Skin epidermis (tissue), 12 donors: Measurements from ENCODE around the gene HOXA6.

Experiments used
- H3K27ac ChIP-seq, 21 experiments: fragments of 200-600 bp; sonication (generic) in 11 of 21; one replicate each; pipeline ENCODE4 v1.5.0; 2020; ENCODE audit warnings: mild to moderate bottlenecking in 3 of 21, inconsistent platforms in 2 of 21, moderate library complexity in 2 of 21
- H3K4me3 ChIP-seq, 7 experiments: fragments of 200-600 bp; sonication (generic) in 2 of 7; one replicate each; pipeline ENCODE4 v1.5.0; 2020; ENCODE audit warnings: inconsistent platforms in 2 of 7, mild to moderate bottlenecking in 2 of 7, moderate library complexity in 1 of 7

The HOXA6 gene

GRCh38 chr7:27185854-27186667, 38.5 kb upstream of the HOXA6 start:
- Histone ChIP-seq H3K27ac (peak overlapping the region in 7 of 21 experiments; percentile 34 to 81 (median 75)), H3K4me3 (peak overlapping the region in 2 of 7 experiments; percentile 43 to 48)

GRCh38 chr7:27185013-27185853, 37.7 kb upstream of the HOXA6 start, which contains the start of gene HOXA11:
Gene HOXA11, minus strand, starts transcription at chr7:27185232. Its CDS starts 88 bp downstream, at chr7:27185144.
- peak within 1 kb of the TSS in 10 of 21 experiments; percentile 21 to 81 (median 74) for H3K27ac ChIP-seq
- H3K4me3 ChIP-seq = peak within 1 kb of the TSS; percentile 16 to 48 (median 41)

- Histone ChIP-seq H3K4me3 (peak overlapping the region; percentile 16 to 48 (median 41)), H3K27ac (peak overlapping the region in 10 of 21 experiments; percentile 21 to 81 (median 74))
Observed at GRCh38 chr7:27184337-27185012, 36.9 kb upstream of the HOXA6 start.

- Histone ChIP-seq H3K27ac (peak overlapping the region in 10 of 21 experiments; percentile 21 to 81 (median 74)), H3K4me3 (peak overlapping the region; percentile 16 to 48 (median 41))
Observed at GRCh38 chr7:27183682-27184336, 36.2 kb upstream of the HOXA6 start.

GRCh38 chr7:27182861-27183681, 35.5 kb upstream of the HOXA6 start:
- Histone ChIP-seq H3K4me3 (peak overlapping the region in 4 of 7 experiments; percentile 8 to 48 (median 44)), H3K27ac (peak overlapping the region in 7 of 21 experiments; percentile 27 to 81 (median 74))

- Histone ChIP-seq H3K27ac (peak overlapping the region in 1 of 21 experiments; percentile 31), H3K4me3 (peak overlapping the region in 1 of 7 experiments; percentile 43)
Observed at GRCh38 chr7:27182285-27182841, 34.8 kb upstream of the HOXA6 start.

GRCh38 chr7:27181795-27182275, 34.3 kb upstream of the HOXA6 start:
- Histone ChIP-seq H3K4me3 (no peak overlapping the region), H3K27ac (peak overlapping the region in 1 of 21 experiments; percentile 31)

- Histone ChIP-seq H3K4me3 (no peak overlapping the region), H3K27ac (peak overlapping the region in 8 of 21 experiments; percentile 38 to 93 (median 54))
Observed at GRCh38 chr7:27180431-27181420, 33.2 kb upstream of the HOXA6 start.

GRCh38 chr7:27179503-27180430, 32.2 kb upstream of the HOXA6 start:
- H3K27ac ChIP-seq = peak overlapping the region in 8 of 21 experiments; percentile 52 to 93 (median 66)
- H3K4me3 ChIP-seq = peak overlapping the region in 2 of 7 experiments; percentile 3 to 25

GRCh38 chr7:27179030-27179429, 31.5 kb upstream of the HOXA6 start:
- Histone ChIP-seq H3K27ac (peak overlapping the region in 7 of 21 experiments; percentile 54 to 93 (median 72)), H3K4me3 (peak overlapping the region in 1 of 7 experiments; percentile 25)

- Histone ChIP-seq H3K4me3 (peak overlapping the region in 1 of 7 experiments; percentile 25), H3K27ac (peak overlapping the region in 3 of 21 experiments; percentile 54 to 93 (median 72))
Observed at GRCh38 chr7:27178366-27178765, 30.8 kb upstream of the HOXA6 start.

GRCh38 chr7:27177795-27178320, 30.3 kb upstream of the HOXA6 start:
- peak overlapping the region in 1 of 7 experiments; percentile 4 for H3K4me3 ChIP-seq
- H3K27ac ChIP-seq = peak overlapping the region in 7 of 21 experiments; percentile 39 to 97 (median 84)

- Histone ChIP-seq H3K4me3 (peak overlapping the region in 1 of 7 experiments; percentile 4), H3K27ac (peak overlapping the region in 7 of 21 experiments; percentile 39 to 97 (median 84))
Observed at GRCh38 chr7:27176962-27177794, 29.6 kb upstream of the HOXA6 start.

GRCh38 chr7:27176524-27176845, 28.9 kb upstream of the HOXA6 start:
- Histone ChIP-seq H3K4me3 (no peak overlapping the region), H3K27ac (peak overlapping the region in 7 of 21 experiments; percentile 39 to 97 (median 84))
